LNCaP clone FGC (cell line): ENCODE data around the gene BRD1.
"Not testable (repeated sequence)": the region's sequence is repeated elsewhere in the genome, so short reads cannot be mapped to it uniquely, and the experiment has no call there.

Experiments
- DNase-seq: peaks from one replicate; pipeline ENCODE4 v3.0.0-alpha.2; 2011; ENCODE audit warnings: low read depth
- H3K4me3 ChIP-seq: 2 replicates; pipeline ENCODE4 v1.5.1; 2011; ENCODE audit warnings: mild to moderate bottlenecking, low read depth, low read length, control low read depth
- CTCF ChIP-seq: IDR thresholded peaks from 2 replicates; pipeline ENCODE4 v1.5.1; 2012; ENCODE audit warnings: mild to moderate bottlenecking; ENCODE audit not compliant: control insufficient read depth, insufficient read depth; ENCODE audit errors: extremely low read depth

BRD1 gene

DNA sequence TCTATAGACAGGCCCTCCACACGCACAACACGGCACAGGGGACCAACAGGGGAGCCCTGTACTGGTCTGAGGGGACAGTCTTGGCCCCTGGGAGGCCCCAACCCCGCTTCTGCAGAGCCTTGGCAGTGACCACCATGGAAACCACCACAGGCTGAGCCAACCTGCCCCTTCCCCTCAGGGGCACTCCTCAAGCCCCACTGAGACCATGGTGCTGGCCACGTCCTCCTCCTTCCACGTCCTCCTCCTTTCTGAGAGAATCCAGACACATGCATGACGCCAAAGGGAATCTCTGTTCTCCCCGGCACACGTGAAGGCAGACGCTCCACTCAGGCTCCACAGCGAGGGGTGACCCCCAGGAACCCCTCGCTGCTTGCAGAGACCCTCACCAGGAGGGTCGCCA, 2.7 kb downstream of the BRD1 start:
- no peak overlapping the region for H3K4me3 ChIP-seq
- TF ChIP-seq CTCF = no peak
- DNase-seq = no peak

- no peak for DNase-seq
- no peak overlapping the region for H3K4me3 ChIP-seq
- TF ChIP-seq CTCF = no peak
Measured at GRCh38 chr22:49824185-49824925, 3.3 kb downstream of the BRD1 start.

DNA sequence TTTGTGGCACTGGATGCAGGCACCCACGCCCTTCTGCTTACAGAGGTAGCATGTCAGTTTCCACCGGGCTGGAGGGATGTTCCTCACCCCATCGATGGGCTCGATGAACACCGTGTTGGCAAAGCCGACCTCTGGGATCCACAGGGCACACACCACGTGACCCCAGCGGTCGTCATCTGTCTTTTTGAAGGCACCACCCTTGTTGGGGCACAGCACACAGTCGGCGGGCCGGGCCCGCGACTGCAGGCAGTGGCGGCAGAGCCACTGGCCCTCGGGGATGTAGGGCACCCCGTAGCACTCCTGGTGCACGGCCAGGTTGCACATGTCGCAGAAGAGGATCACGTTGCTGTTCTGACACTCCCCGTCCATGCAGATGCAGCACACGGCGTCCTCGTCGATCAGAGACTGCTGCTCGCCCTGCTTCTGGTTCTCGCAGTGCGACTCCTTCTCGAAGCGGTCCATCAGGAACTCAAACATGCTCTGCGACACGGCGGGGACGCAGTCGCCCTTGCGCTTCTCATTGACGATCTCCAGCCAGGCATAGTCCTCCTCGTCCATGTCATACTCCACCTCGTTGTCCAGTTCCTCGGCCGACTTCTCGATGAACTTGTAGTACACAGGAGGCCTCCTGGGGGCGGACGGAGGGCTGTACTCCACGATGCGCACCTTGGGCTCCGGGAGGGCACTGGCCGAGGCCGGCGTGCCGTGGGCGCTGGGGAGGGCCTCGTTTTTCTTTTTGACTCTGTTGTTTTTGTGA, 4.2 kb downstream of the BRD1 start:
- no peak for DNase-seq
- no peak for TF ChIP-seq CTCF
- H3K4me3 ChIP-seq = no peak overlapping the region

- not testable (repeated sequence) for H3K4me3 ChIP-seq, DNase-seq
Measured at GRCh38 chr22:49821741-49822140, 5.9 kb downstream of the BRD1 start.

- DNase-seq = no peak
- no peak for TF ChIP-seq CTCF
- no peak overlapping the region for H3K4me3 ChIP-seq
Measured at GRCh38 chr22:49820984-49821383, 6.7 kb downstream of the BRD1 start.

- no peak for TF ChIP-seq CTCF
- no peak for DNase-seq
Measured at GRCh38 chr22:49817359-49817758, 10.3 kb downstream of the BRD1 start.

DNA sequence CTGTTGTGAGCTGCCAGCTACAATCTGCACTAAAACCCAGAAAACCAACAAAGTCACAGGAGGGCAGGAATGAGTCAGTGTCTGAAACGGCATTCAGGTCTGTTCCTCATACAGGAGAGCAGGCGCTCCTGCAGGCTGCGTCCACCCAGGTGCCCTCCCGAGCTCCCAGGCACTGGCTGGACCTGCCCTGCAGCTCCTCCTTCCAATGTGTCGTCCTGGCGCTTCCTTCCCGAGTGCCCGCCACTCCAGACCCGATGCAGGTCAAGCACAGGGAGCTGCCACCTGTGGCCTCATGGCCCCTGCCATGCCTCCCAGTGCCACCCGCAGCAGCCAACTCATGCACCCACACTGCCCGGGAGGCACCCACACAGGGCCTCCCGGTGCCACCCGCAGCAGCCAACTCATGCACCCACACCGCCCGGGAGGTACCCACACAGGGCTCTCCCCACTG, 12.0 kb downstream of the BRD1 start:
- TF ChIP-seq CTCF = no peak
- DNase-seq = no peak
- no peak overlapping the region for H3K4me3 ChIP-seq

More at GRCh38 chr22:49817359-49817758, 10.3 kb downstream of the BRD1 start:
- no peak overlapping the region for H3K4me3 ChIP-seq
